ENCODE measurements around the gene SPEN. TPM values are rescaled to one million over a fixed set of nuclear protein-coding genes. Genes with fewer than 3 reads are reported as not detected.
"Not testable (repeated sequence)": the region's sequence is repeated elsewhere in the genome, so short reads cannot be mapped to it uniquely, and the experiment has no call there.

SPEN gene, protein sequence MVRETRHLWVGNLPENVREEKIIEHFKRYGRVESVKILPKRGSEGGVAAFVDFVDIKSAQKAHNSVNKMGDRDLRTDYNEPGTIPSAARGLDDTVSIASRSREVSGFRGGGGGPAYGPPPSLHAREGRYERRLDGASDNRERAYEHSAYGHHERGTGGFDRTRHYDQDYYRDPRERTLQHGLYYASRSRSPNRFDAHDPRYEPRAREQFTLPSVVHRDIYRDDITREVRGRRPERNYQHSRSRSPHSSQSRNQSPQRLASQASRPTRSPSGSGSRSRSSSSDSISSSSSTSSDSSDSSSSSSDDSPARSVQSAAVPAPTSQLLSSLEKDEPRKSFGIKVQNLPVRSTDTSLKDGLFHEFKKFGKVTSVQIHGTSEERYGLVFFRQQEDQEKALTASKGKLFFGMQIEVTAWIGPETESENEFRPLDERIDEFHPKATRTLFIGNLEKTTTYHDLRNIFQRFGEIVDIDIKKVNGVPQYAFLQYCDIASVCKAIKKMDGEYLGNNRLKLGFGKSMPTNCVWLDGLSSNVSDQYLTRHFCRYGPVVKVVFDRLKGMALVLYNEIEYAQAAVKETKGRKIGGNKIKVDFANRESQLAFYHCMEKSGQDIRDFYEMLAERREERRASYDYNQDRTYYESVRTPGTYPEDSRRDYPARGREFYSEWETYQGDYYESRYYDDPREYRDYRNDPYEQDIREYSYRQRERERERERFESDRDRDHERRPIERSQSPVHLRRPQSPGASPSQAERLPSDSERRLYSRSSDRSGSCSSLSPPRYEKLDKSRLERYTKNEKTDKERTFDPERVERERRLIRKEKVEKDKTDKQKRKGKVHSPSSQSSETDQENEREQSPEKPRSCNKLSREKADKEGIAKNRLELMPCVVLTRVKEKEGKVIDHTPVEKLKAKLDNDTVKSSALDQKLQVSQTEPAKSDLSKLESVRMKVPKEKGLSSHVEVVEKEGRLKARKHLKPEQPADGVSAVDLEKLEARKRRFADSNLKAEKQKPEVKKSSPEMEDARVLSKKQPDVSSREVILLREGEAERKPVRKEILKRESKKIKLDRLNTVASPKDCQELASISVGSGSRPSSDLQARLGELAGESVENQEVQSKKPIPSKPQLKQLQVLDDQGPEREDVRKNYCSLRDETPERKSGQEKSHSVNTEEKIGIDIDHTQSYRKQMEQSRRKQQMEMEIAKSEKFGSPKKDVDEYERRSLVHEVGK (N-terminal part only)
- total RNA-seq, result 10 to 100 TPM; 65.1 to 65.2 TPM

DNA sequence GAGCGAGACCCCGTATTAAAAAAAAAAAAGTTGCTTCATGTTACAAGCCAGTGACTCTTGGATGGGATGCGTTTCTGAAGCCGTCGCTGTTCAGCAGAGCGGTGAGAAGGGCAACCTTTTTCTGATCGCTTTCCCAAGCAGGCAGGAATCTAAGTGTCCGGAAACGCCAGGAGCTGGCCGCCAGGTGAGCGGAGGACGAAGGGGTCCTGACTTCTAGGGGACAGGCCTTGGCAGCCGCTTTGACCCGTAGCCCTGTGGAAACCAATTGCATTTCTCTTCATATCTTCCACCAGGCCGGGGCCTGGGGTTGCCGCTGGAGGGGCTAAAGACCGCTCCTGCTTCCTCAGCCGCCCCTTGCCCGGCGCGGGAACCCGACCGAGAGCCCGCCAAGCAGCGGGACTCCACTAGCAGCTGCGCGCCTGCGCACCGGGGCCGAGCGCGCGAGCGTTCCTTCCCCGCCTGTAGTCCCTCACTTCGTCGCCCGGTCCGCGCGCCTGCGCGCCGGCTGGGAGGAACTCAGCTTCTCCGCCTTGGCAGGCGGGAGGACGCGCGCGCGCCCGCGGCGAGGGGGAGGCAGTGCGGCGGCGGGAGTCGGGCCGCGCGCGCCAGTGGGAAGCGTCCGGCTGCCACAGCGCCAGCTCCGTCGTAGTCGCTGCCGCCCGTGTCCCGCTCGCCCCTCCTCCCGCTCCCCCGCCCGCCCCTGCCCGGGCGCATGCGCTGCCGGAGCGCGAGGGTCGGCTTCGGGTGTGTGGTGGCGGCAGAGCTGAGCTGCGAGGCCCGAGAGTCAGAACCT is at the start of gene SPEN:
TSS of gene SPEN (plus strand) at position 608 of the 793 bp plus-strand sequence. CDS start 361 bp downstream, outside the sequence.
- Mint-ChIP-seq H3K4me1 (peaks cover 47% of the 10 kb centered on the region), H3K36me3 (ENCODE audit: low read depth) (peaks cover 13% of the 10 kb centered on the region), H3K27ac (peak within 1 kb of the TSS; percentile 97), H3K27me3 (no peaks in the 10 kb centered on the region), H3K9me3 (no peaks in the 10 kb centered on the region), H3K4me3 (peak within 1 kb of the TSS; percentile 96)
- POLR2A ChIA-PET, result interaction anchor here (0.5 to 1.0 kb wide), 5 partner anchors 11 to 120 kb away, joined by 3 to 5 read pairs (median 3); no protein-coding TSS in a partner anchor
- CTCF ChIA-PET, result interaction anchor here (0.5 to 1.3 kb wide), 8 partner anchors 9 to 307 kb away, joined by 3 to 6 read pairs (median 4); no protein-coding TSS in a partner anchor
- peak; percentile 97 for DNase-seq

DNA sequence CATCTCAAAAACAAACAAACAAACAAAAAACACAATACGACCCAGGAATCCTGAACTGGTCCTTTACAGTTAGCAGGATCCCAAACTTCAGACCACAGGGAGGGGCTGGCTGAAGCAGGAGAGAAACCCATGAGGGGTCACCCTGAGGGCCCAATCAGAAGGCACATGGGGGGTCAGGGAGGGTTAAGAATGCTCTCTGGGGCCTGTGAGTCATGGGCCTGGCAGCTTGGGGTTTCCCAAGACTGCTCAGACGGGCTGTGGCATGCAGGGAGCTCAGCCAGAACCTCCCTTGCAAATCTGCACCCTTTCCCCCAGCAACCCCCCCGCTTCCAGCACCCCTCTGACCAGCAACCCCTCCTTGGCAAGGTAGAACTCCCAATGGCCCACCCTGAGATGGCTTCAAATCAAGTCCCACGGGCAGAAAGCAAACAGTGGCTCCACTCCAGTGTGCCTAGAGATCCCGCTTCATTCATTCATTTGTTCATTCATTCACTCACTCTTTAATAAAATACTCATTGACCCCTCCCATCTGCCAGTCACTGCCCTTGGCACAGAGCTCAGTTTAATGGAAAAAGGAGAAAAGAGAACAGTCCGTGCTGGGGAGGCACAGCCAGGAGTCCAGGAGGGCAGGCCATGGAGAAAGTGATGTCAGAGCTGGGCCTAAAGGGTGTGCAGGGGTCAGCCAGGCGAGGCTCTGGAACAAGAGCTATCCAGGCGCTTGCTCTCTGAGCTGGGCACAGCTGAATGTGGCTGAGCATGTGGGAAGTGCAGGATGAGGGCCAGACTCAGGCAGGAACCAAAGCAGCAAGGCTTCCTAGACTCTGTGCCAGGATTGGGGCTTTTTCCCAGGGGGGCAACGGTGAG is 48.3 kb upstream of the SPEN start:
- ChIA-PET CTCF (interaction anchor here (1.1 to 1.5 kb wide), 3 partner anchors 8 to 23 kb away, joined by 3 read pairs; no protein-coding TSS in a partner anchor), POLR2A (no interaction called here)
- DNase-seq, result no peak
- H3K27me3 Mint-ChIP-seq, result peaks cover 3% of the 10 kb centered on the region
- H3K27ac Mint-ChIP-seq, result no peak overlapping the region
- H3K4me1 Mint-ChIP-seq, result no peaks in the 10 kb centered on the region
- H3K9me3 Mint-ChIP-seq, result no peaks in the 10 kb centered on the region
- no peaks in the 10 kb centered on the region for H3K36me3 Mint-ChIP-seq (ENCODE audit: low read depth)
- H3K4me3 Mint-ChIP-seq, result no peak overlapping the region

DNA sequence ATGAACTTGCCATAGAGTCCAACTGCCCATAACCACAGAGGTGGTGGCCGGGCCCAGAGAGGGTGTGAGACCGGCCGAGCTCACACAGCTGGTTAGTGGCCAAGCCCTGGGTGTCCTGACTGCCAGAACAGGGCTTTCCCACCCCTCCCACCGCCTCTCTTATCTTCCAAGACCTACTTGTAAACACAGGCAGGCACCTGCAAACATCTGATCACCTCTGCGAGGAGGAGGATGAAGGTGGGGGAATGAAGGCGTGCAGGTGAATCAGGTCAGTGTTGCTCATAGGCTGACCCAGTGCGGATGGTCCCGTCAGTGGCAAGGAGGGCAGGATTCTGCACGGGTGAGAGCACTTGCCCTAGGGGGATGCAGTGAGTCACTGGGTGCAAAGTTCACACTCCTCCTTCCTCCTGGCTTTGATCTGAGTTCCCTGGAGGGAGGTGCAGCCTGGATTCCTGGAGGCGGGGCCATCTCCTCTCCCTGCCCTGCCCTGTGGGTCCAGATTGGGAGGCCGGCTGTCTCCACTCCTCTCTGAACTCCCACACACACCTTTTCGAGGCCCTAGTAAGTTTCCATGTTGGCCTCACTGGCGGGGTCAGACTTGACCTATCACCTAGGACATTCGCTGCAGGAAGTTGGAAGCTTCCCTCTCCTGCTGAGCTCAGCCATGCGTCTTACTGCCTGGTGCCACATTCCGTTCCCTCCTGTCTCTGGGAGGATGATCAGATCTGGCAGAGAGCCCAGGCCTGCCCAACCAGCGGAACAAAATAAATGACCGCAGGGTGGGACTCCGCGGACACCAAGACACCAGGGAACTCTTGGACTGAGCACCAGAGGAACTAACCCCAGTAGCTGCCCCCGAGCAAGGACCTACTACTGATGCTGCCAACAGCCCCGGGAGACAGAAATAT is 47.3 kb upstream of the SPEN start:
- Mint-ChIP-seq H3K4me1 (no peaks in the 10 kb centered on the region), H3K27me3 (peaks cover 3% of the 10 kb centered on the region), H3K9me3 (no peaks in the 10 kb centered on the region), H3K27ac (no peak overlapping the region), H3K36me3 (ENCODE audit: low read depth) (no peaks in the 10 kb centered on the region), H3K4me3 (no peak overlapping the region)
- DNase-seq, result no peak
- CTCF ChIA-PET, result interaction anchor here (1.5 kb wide), 1 partner anchor 15 kb away, joined by 3 read pairs; no protein-coding TSS in a partner anchor
- POLR2A ChIA-PET, result no interaction called here

DNA sequence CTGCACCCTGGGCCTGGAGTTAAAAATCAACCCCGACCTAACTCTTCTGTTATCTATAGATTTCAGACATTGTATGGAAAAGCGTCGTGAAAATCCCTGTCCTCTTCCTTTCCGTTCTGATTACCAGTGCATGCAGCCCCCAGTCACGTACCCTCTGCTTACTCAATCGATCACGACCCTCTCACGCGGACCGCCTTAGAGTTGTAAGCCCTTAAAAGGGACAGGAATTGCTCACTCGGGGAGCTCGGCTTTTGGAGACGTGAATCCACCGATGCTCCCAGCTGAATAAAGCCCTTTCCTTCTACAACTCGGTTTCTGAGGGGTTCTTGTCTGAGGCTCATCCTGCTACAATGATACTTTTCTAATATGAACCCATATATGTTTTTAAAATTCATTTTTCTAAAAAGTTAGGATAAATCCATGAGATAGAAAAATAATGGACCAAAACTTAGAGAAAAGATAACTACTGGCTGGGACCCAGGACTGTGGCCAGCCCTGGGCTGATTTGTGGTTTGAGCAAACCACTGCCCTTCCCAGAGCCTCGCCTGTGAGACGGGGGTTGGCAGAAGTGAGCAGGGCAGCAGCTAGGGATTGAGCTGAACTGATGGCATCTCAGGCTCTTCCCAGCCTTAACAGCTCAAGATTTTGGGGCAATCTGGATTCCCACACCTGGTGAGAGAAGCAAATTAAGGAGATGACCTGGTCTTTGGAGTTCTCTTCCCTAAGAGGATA is 45.1 kb upstream of the SPEN start:
- Mint-ChIP-seq H3K9me3 (no peaks in the 10 kb centered on the region), H3K27ac (no peak overlapping the region), H3K4me1 (no peaks in the 10 kb centered on the region), H3K4me3 (no peak overlapping the region), H3K27me3 (peaks cover 3% of the 10 kb centered on the region), H3K36me3 (ENCODE audit: low read depth) (no peaks in the 10 kb centered on the region)
- CTCF ChIA-PET, result interaction anchor here (0.6 to 1.2 kb wide), 3 partner anchors 11 to 157 kb away, joined by 3 to 5 read pairs (median 3); no protein-coding TSS in a partner anchor
- no peak for DNase-seq
- POLR2A ChIA-PET, result no interaction called here

DNA sequence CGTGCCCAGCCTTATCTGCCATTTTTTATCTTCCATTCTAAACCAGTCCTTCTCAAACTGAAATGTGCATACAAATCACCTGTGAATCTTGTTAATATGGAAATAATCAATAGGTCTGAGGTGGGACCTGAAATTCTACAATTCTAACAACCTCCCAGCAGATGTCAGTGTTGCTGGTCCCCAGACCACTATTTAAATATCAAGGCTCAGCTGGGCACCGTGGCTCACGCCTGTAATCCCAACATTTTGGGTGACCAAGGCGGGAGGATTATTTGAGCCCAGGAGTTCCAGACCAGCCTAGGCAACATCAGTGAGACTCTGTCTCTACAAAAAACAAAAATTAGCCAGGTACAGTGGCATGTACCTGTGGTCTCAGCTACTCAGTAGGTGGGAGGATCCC is 44.1 kb upstream of the SPEN start:
- Mint-ChIP-seq H3K27ac (no peak overlapping the region), H3K4me3 (no peak overlapping the region), H3K27me3 (peaks cover 3% of the 10 kb centered on the region), H3K4me1 (no peaks in the 10 kb centered on the region), H3K9me3 (no peaks in the 10 kb centered on the region), H3K36me3 (ENCODE audit: low read depth) (no peaks in the 10 kb centered on the region)
- ChIA-PET CTCF (interaction anchor here (0.7 kb wide), 1 partner anchor 12 kb away, joined by 3 read pairs; no protein-coding TSS in a partner anchor), POLR2A (no interaction called here)
- peak; percentile 17 for DNase-seq

DNA sequence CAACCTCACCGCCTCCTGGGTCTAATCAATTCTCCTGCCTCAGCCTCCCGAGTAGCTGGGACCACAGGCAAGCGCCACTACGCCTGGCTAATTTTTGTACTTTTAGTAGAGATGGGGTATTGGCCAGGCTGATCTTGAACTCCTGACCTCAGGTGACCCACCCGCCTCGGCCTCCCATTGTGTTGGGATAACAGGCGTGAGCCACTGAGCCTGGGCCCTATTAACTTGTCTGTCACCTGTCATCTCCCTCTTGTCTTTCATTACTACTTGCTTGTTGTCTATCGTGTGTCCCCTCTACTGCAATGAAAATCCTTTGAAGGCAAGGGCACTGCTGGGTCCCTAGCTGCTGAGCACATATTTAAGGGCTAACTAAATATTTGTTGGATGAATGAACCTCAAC is 43.4 kb upstream of the SPEN start:
- Mint-ChIP-seq H3K4me3 (no peak overlapping the region), H3K36me3 (ENCODE audit: low read depth) (no peaks in the 10 kb centered on the region), H3K27ac (no peak overlapping the region), H3K4me1 (no peaks in the 10 kb centered on the region), H3K9me3 (no peaks in the 10 kb centered on the region), H3K27me3 (peaks cover 3% of the 10 kb centered on the region)
- ChIA-PET POLR2A (no interaction called here), CTCF (no interaction called here)
- no peak for DNase-seq

DNA sequence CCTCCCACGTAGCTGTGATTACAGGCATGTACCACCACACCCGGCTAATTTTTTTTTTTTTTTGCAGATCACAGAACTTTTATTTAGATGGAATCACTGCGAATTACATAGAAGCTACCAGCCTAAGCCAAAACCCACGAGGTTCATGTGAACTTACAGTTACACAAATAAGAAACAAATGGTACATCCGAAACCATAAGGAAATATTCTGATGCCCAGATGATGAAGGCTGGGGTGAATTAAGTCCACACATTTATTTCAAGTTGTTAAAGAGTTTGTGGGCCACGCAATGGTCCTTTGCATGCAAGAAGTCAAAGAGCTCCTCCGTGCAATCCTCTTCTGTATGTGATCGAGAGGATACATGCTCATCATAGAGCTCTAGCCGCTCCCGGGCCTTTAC is 40.4 kb upstream of the SPEN start:
- ChIA-PET CTCF (interaction anchor here (1.2 kb wide), 1 partner anchor 15 kb away, joined by 3 read pairs; no protein-coding TSS in a partner anchor), POLR2A (no interaction called here)
- no peak overlapping the region for H3K4me3 Mint-ChIP-seq
- H3K27ac Mint-ChIP-seq, result no peak overlapping the region
- no peak for DNase-seq
- no peaks in the 10 kb centered on the region for H3K9me3 Mint-ChIP-seq
- H3K36me3 Mint-ChIP-seq (ENCODE audit: low read depth), result no peaks in the 10 kb centered on the region
- peaks cover under 1% of the 10 kb centered on the region for H3K27me3 Mint-ChIP-seq
- H3K4me1 Mint-ChIP-seq, result no peaks in the 10 kb centered on the region

DNA sequence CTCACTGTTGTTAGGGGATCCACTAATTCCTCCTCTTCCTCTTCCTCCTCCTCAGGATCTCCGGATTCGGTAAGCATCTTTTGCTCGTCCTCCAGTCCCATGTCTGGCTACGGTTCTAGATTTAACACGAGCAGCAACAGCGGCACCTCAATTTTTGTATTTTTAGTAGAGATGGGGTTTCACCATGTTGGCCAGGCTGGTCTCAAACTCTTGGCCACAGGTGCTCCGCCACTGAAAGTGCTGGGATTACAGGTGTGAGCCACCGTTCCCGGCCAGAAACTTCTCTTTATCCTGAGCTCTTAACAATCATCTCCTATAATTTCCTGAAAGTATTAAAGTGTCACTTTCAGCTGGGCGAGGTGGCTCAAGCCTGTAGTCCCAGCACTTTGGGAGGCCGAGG is 40.0 kb upstream of the SPEN start, which contains the start of gene UQCRHL:
TSS of gene UQCRHL (minus strand) at position 101 of the 400 bp plus-strand sequence. CDS start at position 101, 0 bp downstream.
- H3K9me3 Mint-ChIP-seq; H3K4me1 Mint-ChIP-seq; DNase-seq; H3K27me3 Mint-ChIP-seq; POLR2A ChIA-PET; H3K4me3 Mint-ChIP-seq; H3K36me3 Mint-ChIP-seq (ENCODE audit: low read depth); H3K27ac Mint-ChIP-seq: not testable (repeated sequence)
- CTCF ChIA-PET, result interaction anchor here (1.2 kb wide), 1 partner anchor 16 kb away, joined by 3 read pairs; no protein-coding TSS in a partner anchor

DNA sequence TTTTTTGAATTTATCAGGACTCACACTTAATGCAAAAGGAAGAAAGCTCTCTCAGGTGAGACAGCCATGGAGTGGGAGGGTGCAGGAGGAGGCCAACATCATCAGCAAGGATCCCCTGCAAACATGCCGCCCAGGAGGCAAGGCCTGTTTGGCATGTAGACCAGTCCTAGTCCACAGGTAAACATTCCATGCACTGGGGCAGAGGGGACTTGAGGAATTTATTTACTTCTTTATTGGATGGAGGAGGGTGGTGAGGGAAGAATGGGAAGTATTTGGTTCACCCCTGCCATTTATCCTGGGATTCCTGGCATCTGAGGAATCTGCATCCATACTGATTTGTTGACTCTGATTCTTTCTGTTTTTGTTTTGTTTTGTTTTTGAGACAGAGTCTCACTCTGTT is 38.6 kb upstream of the SPEN start:
- H3K27me3 Mint-ChIP-seq, result no peaks in the 10 kb centered on the region
- POLR2A ChIA-PET, result interaction anchor here (0.6 kb wide), 1 partner anchor 39 kb away, joined by 3 read pairs; the partner anchor contains the start of gene SPEN
- no peak overlapping the region for H3K4me3 Mint-ChIP-seq
- H3K4me1 Mint-ChIP-seq, result no peaks in the 10 kb centered on the region
- H3K36me3 Mint-ChIP-seq (ENCODE audit: low read depth), result no peaks in the 10 kb centered on the region
- H3K9me3 Mint-ChIP-seq, result no peaks in the 10 kb centered on the region
- H3K27ac Mint-ChIP-seq, result no peak overlapping the region
- DNase-seq, result no peak
- CTCF ChIA-PET, result interaction anchor here (0.5 to 1.3 kb wide), 2 partner anchors 24 to 518 kb away, joined by 3 to 4 read pairs; no protein-coding TSS in a partner anchor

DNA sequence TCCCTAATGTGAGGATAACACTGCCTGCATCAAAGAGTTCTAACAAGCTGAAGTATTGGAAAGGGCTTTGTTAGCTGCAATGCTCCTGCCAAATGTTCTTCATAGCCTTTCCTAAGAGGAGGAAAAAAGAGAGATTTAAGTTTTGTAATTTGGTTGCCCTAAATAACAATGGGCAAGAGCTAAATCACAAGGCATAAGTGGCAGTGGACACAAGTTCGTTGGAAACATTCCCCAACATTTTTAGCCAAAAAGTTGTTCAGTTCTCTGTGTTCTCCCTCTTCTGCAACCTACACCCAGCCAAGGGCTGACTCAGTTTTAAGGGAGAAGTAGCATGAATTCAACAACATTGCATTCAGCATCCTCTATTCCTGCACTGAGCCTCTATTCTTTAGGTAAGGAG is 37.4 kb upstream of the SPEN start:
- Mint-ChIP-seq H3K36me3 (ENCODE audit: low read depth) (no peaks in the 10 kb centered on the region), H3K27me3 (no peaks in the 10 kb centered on the region), H3K4me3 (no peak overlapping the region), H3K27ac (no peak overlapping the region), H3K4me1 (no peaks in the 10 kb centered on the region), H3K9me3 (no peaks in the 10 kb centered on the region)
- ChIA-PET CTCF (interaction anchor here (1.1 to 1.4 kb wide), 3 partner anchors 14 to 23 kb away, joined by 3 to 4 read pairs (median 3); no protein-coding TSS in a partner anchor), POLR2A (no interaction called here)
- DNase-seq, result no peak

Data from activated CD4-positive, alpha-beta T cell treated with anti-CD3 and anti-CD28 coated beads, Interleukin-2, amount 10 ng/mL, durations not matched to agents 7 days and 5 days (primary cell).